Stimulated activated naive CD8-positive, alpha-beta T cell treated with anti-CD3 and anti-CD28 coated beads, Interleukin-15, Interleukin-2, amounts not matched to agents 100 U/mL and 50 U/mL, for 24 hours (primary cell): ENCODE measurements around the gene SFXN1.
"Not testable (repeated sequence)": the region's sequence is repeated elsewhere in the genome, so short reads cannot be mapped to it uniquely, and the experiment has no call there.

Source experiments
- ATAC-seq: fragments of 150-1000 bp; cut with Tn5 transposase; one replicate; pipeline ENCODE4 v1.10.0; 2021
- DNase-seq: peaks from one replicate; pipeline ENCODE4 v3.0.0; 2021

Gene SFXN1, protein sequence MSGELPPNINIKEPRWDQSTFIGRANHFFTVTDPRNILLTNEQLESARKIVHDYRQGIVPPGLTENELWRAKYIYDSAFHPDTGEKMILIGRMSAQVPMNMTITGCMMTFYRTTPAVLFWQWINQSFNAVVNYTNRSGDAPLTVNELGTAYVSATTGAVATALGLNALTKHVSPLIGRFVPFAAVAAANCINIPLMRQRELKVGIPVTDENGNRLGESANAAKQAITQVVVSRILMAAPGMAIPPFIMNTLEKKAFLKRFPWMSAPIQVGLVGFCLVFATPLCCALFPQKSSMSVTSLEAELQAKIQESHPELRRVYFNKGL

GRCh38 chr5:175478384-175479124, at the start of gene SFXN1:
TSS of gene SFXN1 (plus strand) at chr5:175478560. CDS start at chr5:175492104, 13,544 bp downstream.
- peak; percentile 88 for DNase-seq
- ATAC-seq, result peak; percentile 85

DNA sequence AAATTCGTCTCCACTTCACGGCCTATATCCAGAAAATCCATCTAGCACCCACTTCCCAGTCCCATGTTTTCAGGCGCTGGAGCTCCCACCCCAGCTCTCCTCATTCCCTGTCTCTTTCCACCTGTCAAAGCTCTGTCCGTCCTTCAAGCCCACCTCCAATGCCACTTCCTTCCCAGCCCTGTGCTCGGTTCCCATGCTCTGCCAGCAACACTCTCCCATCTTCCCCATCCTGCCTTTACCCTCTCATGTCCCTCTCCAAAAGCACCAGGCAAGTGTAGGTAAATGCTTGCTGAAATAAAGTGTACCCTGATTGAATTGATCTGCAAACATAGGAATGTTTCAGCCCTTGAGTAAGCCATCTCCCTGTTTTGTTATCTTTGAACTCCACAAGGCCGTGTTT, 43.6 kb upstream of the SFXN1 start:
- no peak for ATAC-seq
- no peak for DNase-seq

DNA sequence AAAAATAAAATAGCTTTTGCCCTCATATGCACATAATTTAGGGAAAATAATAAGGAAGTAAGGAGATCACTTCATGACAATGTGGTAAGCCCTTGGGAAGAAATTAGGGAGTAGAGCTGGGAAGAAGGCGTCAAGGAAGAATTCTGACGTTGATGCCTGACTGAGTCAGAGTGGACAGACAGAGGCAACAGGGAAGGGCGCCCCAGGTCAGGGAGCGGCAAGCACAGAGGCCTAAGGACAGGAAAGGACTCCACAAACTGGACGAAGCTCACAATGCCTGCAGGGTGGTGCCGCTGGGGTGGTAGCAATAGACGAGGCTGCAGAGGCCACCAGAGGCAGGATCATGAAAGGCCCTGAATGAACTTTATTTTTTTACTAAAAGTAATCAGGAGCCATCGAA, 42.0 kb upstream of the SFXN1 start:
- ATAC-seq (no peak), DNase-seq (no peak)

DNA sequence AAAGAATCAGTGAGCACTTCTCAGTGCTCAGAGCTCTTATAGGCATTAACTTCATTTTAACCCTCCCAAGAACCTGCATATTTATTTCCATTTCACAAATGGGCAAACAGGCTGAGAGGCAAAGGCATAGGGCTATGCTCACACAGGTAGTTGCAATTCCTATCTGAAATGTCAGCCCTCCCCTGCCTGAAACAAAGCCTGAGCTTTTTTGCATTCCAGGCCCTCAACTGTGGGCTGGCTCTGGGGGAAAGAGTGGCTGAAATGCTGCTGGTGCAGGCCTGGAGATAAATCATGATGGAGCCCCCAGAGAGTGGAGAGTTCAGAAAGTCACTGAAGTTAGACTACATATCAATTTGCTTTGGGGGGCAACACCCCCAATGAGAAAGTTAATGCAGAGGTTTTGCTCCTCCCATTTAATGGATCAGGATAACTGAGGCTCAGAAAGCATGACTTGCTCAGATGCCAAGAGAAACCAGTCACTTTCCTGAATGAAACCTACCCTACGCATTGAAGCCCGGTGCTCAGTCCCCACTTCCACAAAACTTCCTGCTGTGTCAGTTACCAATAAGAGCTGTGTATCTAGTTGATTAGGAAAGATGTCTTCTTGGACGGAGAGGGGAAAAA, 40.0 kb upstream of the SFXN1 start:
- ATAC-seq (no peak), DNase-seq (no peak)

DNA sequence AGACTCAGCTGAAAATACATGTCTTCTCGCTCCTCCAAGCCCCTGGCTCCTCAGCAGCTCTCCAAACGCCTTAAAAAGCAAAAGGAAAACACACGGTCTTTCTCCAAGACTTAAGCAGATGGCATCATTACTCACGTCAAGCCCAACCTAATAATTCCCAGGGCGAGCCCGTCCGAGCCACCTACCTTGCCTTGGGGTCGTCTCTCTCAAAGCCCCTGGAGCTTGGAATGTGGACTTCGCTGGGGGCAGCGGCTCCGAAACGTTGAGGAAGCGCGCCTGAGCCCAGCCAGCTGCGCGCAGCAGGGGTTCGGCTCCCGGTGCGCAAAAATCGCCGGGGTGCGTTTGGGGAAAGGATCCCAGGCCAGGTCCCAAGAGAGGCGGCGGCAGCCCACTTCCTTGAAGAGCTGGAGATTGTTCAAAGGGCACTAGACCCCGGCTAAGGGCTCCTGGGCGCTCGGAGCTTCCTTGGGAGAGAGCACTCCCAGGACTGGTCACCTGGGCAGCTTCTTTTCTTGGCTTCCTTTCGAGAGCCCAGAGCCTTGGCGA, 34.8 kb upstream of the SFXN1 start:
- ATAC-seq, result no peak
- no peak for DNase-seq

DNA sequence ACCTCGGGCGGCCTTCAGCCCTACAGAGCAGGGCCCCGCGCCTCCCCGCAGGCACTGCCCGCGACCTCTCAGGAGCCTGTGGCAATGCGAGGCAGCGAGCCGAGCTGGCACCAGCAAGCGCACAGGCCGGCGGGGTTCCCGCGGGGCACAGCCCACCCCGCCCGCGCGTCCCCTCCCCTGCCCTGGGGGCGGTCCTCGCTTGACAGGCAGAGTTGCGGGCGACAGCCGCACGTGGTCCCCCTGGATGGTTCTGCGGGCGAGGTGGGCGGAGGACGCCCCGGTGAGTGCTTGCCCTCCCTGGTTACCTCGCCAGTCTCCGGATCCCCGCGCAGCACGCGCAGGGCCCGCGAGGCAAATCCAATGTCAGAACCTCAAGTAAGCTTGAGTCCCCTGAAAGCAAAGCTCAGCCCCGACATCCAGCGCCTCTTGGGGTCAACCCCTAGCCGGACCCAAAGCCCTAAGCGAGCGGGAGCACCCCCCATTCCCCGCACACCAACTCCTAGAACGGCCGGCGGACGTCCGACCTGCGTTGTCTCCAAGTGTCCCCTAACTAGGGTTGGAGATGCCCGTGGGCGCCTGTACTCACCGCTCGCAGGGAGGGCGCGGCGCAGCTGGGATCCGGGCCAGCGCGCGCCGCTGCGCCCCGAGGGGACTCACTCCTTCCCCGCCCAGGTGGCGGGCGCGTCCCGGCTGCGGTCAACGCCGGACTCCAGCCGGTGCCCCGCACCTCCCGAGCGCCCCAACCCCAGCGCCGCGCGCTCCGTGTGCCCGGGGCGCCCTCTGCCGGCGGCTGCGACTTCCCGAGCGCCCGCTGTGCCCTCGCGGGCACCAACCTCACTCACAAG, 34.1 kb upstream of the SFXN1 start, which contains the start of gene DRD1:
DRD1 (minus strand) TSS at position 123 of the 845 bp plus-strand sequence. CDS start 1,083 bp downstream, outside the sequence.
- DNase-seq, result peak; percentile 76

DNA sequence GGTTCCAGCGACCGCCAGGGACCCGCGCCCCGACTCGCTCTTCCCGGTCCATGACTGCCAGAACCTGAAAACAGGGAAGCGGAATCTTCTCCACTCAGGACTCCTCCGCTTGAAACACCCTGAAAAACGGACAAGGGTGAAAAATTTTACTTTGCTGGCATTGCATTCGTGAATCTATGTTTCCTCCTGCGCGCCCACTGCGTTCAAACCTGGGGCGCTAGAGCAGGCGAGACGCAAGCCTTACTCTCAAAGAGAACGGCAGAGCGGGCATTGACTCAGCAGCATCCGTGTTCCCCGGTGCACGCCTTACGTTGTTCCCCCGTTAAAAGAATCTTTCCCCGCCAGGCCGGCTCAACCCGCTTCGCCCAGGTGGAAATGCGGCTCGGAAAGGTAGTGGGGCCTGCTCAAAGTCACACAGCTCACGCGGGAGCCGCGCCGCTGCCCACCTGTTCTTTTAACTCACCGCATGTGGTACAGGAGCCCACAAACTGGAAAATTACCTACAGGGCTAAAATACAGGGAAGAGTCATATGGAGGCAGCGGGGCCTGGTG, 33.4 kb upstream of the SFXN1 start:
- ATAC-seq, result no peak

More for the DNA sequence above, 34.1 kb upstream of the SFXN1 start, which contains the start of gene DRD1:
- peak; percentile 78 for ATAC-seq

DNA sequence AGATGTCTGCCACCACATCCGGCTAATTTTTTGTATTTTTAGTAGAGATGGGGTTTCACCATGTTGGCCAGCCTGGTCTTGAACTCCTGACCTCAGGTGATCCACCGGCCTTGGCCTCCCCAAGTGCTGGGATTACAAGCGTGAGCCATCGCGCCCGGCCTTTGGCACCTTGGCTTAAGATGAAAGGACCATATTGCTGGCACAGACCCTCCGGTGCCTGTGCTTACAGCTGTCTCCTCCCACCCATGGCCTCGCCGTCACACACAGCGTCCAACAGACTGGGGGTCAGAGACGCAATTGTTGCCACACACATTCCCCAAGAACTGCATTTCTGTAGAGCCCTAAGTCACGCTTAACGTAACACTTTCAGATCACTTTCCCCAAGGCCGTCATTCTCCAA, 32.0 kb upstream of the SFXN1 start:
- not testable (repeated sequence) for ATAC-seq, DNase-seq

More for the DNA sequence above, 33.4 kb upstream of the SFXN1 start:
- no peak for DNase-seq

DNA sequence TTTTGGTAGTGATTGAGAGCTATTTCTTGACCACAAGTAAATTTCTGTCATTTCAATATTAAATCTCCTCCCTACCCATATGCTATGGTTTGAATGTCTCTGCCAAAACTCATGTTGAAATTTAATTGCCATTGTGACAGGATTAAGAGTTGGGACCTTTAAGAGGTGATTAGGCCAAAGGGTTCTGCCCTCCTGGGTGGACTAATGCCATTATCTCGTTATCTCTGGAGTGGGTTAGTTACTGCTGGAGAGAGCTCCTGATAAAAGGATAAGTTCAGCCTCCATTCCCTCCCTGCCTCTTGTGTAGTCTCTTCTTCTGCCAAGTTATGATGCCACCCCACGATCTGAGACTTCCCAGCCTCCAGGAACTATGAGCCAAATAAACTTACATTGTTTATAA, 30.8 kb upstream of the SFXN1 start:
- DNase-seq (no peak), ATAC-seq (no peak)

DNA sequence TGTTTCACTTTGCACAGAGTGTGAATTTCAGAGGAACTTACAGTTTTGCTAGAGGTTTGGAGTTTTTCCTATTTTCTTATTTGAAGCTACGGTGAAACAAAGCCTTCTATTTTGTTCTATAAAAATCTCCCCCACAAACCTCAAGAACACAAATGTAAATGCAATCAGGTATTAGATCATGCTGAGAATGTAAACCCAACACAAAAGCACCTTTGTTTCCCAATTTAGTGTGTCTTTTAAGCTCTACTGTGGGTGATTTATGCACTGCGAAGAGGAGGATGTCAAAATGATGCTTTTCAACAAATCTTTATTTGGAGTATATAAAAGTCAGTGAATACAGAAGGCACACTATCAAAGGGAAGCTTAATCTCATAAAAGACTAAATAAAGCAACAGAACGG, 30.1 kb upstream of the SFXN1 start:
- DNase-seq (no peak), ATAC-seq (no peak)

DNA sequence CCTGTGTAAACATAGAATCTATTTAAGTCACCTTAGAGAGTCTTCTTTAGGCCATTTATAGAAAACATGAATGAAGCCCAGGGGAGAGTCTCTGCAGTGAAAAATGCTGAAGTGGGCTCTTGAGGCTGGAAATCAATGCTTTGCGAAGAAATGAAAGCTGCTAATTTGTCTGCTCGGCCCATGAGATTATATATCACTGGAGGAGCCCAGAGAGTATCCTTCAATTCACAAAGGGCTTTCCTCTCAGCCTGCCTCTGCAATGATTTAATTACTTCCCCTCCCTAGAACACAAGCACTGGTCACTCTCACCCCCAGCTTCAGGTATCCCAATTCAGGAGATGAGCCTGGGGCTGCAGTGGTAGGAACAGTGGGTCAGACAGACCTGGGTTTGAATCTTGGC, 26.2 kb upstream of the SFXN1 start:
- DNase-seq (no peak), ATAC-seq (no peak)

DNA sequence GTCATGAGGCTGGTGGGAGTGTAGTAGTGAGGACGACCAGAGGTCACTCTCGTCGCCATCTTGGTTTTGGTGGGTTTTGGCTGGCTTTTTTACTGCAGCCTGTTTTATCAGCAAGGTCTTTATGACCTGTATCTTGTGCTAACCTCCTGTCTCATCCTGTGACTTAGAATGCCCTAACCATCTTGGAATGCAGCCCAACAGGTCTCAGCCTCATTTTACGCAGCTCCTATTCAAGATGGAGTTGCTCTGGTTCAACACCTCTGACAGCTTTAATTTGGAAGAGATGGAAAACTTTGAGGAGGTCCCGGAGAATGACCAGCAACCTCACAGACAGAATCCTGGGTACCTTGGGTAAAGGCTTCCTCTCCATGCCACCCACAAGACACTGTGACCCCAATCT, 24.0 kb upstream of the SFXN1 start:
- not testable (repeated sequence) for DNase-seq, ATAC-seq

DNA sequence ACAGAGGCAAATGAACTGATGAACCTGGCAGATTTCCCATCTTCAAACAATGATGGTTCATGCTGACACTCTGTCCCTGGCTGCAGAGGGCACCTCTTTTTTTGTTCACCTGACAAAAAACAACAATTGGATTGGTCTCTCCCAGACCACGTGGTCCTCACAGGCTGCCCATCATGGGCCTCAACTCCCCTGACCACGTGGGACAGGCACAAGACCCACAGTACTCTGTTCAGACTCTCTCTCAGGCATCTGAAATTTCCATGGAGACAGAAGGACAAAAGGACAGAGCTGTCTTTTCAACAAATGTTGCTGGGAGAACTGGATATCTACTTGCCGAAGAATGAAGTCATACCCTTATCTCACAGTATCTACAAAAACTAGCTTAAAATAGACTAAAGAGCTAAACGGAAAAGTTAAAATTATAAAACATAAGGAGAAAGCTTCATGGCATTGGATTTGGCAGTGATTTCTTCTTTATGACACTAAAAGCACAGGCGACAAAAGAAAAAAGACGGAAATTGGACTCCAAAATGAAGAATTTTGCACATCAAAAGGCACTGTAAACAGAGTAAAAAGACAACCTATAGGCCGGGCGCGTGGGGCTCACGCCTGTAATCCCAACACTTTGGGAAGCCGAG, 22.1 kb upstream of the SFXN1 start:
- ATAC-seq (no peak), DNase-seq (no peak)

DNA sequence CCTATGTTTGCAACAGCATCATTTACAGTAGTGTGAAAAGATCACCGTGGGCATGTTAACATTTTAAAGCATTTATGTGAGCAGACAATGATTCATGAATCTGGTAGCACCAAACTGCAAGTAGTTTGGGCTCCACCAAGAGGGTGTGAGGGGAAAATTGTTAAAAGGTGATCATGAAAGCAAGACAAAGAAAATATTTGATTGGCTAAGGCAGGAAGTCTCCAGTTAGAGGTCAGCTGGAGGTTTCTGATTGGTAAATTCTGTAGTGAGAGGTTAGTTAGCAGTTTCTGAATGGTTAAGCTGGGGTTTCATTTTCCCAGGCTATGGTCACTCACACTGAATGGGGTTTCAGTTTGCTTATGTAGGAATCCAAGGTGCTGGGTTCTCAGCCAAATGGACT, 20.9 kb upstream of the SFXN1 start:
- no peak for DNase-seq
- peak; percentile 92 for ATAC-seq

GRCh38 chr5:175460126-175460525, 18.2 kb upstream of the SFXN1 start:
- ATAC-seq (no peak), DNase-seq (no peak)

DNA sequence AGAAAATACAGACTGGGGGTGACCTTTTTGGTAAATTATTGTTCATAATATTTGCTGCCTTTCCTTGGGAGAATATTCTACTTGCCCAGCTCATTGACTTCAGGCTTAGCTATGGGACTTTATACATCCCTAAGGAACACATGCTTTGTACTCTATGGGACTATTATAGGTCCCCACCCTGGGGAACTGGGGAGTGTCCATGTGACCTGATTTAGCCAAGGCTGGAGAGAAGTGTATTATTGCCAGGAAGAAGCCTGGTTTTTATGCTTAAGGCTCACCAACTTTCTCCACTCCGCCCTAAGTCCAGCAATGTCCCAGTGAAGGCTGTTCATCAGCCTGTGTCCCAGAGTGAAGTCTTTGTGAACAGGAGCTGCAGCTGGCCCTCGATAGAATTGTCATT, 17.8 kb upstream of the SFXN1 start:
- ATAC-seq (no peak), DNase-seq (no peak)

- DNase-seq (no peak), ATAC-seq (no peak)
Observed at GRCh38 chr5:175461370-175461769, 17.0 kb upstream of the SFXN1 start.

DNA sequence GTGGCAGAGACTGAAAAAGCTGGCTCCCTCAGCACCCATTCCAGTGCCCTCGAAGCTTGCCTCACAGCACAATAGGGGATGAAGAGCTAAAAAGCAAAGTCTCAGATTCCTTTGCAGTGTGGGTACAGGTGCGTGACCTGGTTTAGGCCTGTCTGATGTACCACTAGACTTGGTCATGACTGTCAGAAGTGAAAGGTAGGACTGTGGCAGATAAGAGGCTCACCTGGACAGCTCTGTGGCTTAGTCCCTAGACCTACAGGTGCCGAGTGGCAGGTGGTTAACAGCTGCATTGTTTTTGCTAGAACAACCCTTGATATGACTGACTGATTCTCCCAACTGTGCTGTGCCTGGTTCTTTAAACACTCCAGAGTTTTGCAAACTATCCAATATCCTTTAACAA, 14.7 kb upstream of the SFXN1 start:
- DNase-seq (no peak), ATAC-seq (no peak)

DNA sequence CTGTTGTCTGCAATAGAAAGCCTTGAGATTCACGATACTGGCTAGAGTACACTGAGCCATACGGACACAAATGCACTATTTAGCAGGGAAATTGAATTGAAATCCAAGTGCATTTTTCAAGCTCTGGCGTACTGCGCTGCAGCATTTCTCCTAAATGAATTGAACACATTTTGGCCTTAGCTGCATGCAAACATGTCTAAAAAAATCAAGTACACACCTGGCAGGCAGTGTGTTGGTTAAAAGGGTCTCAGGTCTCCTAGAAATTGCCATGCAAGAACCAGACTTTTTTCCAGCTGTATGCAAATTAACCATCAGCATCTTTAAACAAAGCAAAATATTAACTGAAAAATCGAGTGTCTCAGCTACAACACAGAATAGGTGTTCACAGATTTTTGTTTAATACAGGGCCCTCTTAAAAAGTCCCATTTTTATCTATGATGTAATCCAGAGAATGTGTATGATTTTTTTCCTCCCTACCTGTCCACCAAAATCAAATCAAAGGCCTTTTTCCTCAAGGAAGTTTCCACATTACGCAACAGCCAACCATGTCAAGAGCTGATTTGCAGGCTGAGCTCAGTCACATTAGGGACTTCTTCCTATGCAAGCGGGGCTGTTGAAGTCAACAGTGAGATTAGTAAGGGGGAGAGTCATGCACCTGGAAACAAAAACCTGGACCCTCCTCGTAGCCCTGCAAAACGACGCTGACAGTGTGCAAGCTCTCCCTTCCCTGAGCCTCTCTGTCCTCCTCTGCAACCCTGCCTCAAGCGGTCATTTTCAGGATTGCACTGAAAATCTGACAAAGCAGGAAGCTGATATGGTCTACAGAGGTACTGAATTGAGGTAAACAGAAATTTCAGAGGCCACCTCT, 14.1 kb upstream of the SFXN1 start:
- DNase-seq (peak; percentile 79), ATAC-seq (peak; percentile 97)

GRCh38 chr5:175464942-175465233, 13.5 kb upstream of the SFXN1 start:
- DNase-seq, result no peak
- ATAC-seq, result no peak
